Panc1 (cell line): Measurements from ENCODE around the gene CLDN4.

Experiments
- POLR2AphosphoS5 ChIP-seq: IDR thresholded peaks from 2 replicates; pipeline ENCODE4 v1.6.1; 2012; ENCODE audit warnings: mild to moderate bottlenecking, low read depth, low read length, moderate library complexity
- TF ChIP-seq, protein P1 (sequence below): fragments of 450-650 bp; IDR thresholded peaks from 2 replicates; pipeline ENCODE4 v1.5.1; 2017; ENCODE audit warnings: mild to moderate bottlenecking
- TF ChIP-seq, protein P2 (sequence below), 2 experiments: IDR thresholded peaks; 2 replicates each; pipeline ENCODE4 v1.6.1; 2011 to 2012; ENCODE audit warnings: low read depth in 2 of 2, control low read depth in 1 of 2, low read length in 1 of 2, mild to moderate bottlenecking in 1 of 2, moderate library complexity in 1 of 2; ENCODE audit not compliant: insufficient read depth in 1 of 2

DNA sequence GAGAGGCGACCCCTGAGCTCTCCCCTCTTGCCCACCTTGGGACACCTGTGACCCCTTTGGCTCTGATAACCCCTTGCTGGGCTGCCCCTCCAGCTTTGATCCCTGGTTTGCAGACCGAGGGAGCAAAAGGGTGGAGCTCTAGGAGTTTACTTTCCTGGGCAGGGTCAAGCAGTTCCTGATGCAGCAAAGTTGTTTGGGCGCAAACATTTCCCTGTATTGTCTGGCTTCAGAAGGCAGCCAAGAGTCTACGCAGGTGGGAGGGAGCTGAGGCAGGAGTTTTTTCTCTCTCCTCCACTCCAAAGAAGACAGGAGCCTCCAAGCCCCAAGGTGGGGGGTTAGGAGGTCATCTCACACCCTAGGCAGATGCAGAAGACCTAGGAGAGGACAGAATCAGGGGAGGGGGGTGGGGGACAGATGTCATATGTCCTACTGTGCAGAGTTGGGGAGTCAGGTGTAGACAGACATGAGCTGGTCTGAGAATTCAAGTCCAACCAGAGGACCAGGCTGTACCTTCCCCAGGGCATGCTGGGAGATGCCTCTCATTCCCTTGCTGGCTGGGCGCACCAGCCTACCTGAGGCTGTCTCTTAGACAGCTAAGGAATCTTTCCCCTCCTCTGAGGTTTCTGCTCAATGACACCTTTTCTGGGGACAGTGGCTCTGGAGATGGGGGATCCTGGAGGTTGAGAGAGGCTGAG, 50.7 kb downstream of the CLDN4 start:
- no peak for TF ChIP-seq POLR2AphosphoS5
- TF ChIP-seq, protein P1, sequence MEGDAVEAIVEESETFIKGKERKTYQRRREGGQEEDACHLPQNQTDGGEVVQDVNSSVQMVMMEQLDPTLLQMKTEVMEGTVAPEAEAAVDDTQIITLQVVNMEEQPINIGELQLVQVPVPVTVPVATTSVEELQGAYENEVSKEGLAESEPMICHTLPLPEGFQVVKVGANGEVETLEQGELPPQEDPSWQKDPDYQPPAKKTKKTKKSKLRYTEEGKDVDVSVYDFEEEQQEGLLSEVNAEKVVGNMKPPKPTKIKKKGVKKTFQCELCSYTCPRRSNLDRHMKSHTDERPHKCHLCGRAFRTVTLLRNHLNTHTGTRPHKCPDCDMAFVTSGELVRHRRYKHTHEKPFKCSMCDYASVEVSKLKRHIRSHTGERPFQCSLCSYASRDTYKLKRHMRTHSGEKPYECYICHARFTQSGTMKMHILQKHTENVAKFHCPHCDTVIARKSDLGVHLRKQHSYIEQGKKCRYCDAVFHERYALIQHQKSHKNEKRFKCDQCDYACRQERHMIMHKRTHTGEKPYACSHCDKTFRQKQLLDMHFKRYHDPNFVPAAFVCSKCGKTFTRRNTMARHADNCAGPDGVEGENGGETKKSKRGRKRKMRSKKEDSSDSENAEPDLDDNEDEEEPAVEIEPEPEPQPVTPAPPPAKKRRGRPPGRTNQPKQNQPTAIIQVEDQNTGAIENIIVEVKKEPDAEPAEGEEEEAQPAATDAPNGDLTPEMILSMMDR, result no peak
- TF ChIP-seq, protein P2, sequence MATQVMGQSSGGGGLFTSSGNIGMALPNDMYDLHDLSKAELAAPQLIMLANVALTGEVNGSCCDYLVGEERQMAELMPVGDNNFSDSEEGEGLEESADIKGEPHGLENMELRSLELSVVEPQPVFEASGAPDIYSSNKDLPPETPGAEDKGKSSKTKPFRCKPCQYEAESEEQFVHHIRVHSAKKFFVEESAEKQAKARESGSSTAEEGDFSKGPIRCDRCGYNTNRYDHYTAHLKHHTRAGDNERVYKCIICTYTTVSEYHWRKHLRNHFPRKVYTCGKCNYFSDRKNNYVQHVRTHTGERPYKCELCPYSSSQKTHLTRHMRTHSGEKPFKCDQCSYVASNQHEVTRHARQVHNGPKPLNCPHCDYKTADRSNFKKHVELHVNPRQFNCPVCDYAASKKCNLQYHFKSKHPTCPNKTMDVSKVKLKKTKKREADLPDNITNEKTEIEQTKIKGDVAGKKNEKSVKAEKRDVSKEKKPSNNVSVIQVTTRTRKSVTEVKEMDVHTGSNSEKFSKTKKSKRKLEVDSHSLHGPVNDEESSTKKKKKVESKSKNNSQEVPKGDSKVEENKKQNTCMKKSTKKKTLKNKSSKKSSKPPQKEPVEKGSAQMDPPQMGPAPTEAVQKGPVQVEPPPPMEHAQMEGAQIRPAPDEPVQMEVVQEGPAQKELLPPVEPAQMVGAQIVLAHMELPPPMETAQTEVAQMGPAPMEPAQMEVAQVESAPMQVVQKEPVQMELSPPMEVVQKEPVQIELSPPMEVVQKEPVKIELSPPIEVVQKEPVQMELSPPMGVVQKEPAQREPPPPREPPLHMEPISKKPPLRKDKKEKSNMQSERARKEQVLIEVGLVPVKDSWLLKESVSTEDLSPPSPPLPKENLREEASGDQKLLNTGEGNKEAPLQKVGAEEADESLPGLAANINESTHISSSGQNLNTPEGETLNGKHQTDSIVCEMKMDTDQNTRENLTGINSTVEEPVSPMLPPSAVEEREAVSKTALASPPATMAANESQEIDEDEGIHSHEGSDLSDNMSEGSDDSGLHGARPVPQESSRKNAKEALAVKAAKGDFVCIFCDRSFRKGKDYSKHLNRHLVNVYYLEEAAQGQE (IDR thresholded peaks at IDR 0.05; ENCODE audit: insufficient read depth in 1 of 2, low read depth in 2 of 2, low read length in 1 of 2), result no peak
